GM19351 (cell line): Measurements from ENCODE around the gene LGR4.
"Not testable (repeated sequence)": the region's sequence is repeated elsewhere in the genome, so short reads cannot be mapped to it uniquely, and the experiment has no call there.

Source experiments
- ATAC-seq: cut with Tn5 transposase; IDR thresholded peaks from one replicate; pipeline ENCODE4 v1.9.1; 2021; ENCODE audit warnings: mild to moderate bottlenecking, moderate library complexity; ENCODE audit not compliant: unreplicated experiment

The LGR4 gene

GRCh38 chr11:27459191-27459590 is 13.4 kb downstream of the LGR4 start:
- ATAC-seq: no peak

DNA sequence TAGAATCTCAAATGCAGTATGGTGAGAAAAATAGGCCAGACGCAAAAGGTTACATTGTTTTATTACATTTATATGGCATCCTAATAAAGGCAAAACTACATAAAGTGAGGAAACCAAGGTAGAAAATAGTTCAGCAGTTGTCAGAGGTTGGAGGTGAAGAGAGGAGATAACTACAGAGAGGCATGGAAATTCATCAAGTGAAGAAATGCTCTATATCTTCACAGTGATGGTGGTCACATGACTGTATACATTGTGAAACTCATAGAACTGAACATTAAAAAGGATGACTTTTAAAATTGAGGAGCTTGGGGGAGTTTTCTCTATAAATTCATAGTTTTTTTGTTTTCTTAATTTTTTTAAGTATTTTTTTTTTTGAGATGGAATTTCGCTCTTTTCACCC is 14.4 kb downstream of the LGR4 start:
- ATAC-seq: no peak

GRCh38 chr11:27456795-27457329 is 15.7 kb downstream of the LGR4 start:
- ATAC-seq: no peak

DNA sequence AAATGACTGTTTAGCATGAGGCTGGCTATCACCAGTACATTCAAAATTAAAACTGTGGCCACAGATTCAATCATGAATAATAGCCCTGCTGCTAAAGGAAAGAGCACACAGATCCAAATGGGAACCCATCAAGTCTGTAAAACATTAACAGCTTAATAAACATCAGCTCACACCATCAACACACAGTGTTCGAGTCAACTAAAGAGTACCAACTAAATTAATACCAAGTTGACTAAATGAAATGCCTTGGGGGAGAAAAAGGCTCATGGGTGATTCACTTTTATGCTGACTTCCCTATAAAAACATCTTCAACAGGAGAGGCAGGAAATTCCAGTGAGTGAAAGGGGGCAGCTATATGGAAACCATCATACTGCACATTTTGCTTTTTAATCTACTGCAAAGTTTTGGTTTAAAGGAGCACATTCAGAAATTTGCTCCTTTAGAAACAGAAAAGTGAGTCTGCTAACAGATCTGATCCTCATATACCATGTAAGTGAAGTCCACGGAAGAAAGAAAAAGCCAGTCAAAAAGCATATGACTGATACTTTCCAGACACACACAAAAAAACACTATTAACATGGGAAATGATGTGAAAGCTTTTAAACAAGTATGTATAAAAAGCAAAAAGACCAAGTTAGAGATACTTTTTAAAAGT is 16.3 kb downstream of the LGR4 start:
- no peak for ATAC-seq

DNA sequence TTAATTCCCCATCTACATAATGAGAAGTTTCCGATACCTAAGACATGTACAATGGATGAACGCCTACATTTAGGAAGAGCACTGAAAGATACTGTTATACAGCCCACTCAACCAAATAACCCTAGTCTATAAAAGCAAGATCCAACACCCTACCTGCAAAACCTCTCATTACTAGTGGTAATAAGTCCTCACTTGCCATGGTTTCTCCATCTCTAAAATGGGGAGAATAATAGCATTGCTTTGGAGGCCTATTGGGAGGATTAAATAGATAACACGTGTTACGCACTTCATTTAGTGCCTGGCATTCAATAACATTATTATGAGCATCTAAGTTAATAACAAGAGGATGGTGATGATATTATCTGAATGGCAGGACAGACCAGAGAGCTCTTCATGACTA is 16.9 kb downstream of the LGR4 start:
- no peak for ATAC-seq

GRCh38 chr11:27453701-27454100 is 18.9 kb downstream of the LGR4 start:
- ATAC-seq: no peak

- no peak for ATAC-seq
Measured at GRCh38 chr11:27452147-27452546, 20.4 kb downstream of the LGR4 start.

GRCh38 chr11:27451244-27451965 is 21.2 kb downstream of the LGR4 start:
- ATAC-seq: no peak

DNA sequence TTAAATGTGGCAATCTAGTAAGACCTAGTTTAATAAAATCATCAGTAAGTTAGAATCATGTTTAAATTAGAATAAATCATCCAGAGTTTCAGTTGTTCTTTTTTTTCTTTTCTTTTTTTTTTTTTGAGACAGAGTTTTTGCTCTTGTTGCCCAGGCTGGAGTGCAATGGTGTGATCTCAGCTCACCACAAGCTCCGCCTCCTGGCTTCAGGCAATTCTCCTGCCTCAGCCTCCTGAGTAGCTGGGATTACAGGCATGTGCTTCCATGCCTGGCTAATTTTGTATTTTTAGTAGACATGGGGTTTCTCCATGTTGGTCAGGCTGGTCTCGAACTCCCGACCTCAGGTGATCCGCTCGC is 24.4 kb downstream of the LGR4 start:
- ATAC-seq: not testable (repeated sequence)

DNA sequence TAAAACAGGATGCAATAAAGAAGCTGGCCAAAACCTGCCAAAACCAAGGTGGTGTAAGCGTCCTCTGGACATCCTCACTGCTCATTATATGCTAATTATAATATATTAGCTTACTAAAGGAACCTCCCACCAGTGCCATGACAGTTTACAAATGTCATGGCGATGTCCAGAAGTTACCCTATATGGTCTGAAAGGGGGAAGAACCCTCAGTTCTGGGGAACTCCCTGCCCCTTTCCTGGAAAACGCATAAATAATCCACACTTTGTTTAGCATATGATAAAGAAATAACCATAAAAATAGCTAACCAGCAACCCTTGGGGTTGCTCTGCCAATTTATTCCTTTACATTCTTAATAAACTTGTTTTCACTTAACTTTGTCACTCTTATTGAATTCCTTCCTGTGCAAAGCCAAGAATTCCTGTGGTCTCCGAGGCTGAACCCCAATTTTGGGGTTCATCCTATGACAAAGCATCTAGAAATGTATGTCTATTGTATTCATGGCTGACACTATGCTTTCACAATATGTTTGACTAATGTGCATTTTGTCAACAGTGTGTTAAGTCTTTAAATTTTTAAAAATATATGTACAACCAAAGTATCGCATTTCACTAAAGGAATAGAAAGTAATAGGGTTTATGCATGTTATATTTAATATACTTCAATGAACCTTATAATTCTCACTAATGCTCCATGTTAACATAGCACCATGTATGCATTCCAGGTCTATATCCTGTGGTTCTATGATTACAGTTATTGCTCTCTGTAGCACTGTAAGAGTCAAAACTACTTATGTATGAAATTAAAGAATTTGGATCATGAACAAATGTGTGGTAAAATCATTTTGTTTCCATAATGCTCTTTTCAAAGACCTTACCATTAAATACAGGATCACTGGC is 25.1 kb downstream of the LGR4 start:
- no peak for ATAC-seq

DNA sequence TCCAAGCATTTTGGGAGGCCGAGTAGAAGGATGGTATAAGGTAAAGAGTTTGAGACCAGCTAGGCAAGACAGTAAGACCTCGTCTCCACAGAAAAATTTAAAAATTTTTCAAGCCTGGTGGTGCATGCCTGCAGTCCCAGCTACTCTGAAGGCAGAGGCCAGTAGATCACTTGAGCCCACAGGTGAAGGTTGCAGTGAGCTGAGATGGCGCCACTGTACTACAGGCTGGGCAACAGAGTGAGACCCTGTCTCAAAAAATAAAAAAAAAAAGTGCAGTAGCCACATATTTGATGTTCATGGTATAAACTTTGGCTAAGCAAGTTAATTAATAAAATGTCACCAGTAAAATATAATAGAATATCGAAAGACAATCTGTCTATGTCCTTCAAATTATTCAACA is 27.0 kb downstream of the LGR4 start:
- no peak for ATAC-seq

GRCh38 chr11:27444801-27445215 is 27.8 kb downstream of the LGR4 start:
- no peak for ATAC-seq

- no peak for ATAC-seq
Measured at GRCh38 chr11:27443746-27444507, 28.7 kb downstream of the LGR4 start.

- no peak for ATAC-seq
Measured at GRCh38 chr11:27443227-27443626, 29.4 kb downstream of the LGR4 start.

GRCh38 chr11:27440090-27440489 is 32.5 kb downstream of the LGR4 start:
- ATAC-seq: no peak

GRCh38 chr11:27438595-27438981 is 34.0 kb downstream of the LGR4 start:
- ATAC-seq: no peak

GRCh38 chr11:27437829-27438594 is 34.6 kb downstream of the LGR4 start:
- no peak for ATAC-seq

DNA sequence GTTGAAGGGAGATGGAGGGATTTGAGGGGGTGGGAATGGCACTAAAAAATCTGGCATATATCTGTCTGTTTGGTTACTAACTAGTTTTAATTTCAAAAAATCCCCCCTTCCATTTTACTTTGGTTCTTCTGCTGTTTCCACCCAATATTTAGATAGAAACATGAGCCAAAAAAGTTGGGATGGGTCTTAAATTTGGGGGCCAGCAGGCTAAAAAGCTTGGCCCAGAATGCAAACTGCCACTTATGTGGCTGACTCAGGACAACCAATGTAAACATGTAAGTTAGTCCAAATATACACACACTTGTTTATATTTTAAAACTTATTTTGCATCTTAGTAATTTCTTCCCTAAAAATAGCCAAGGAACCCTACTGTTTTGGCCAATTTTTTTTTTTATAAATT is 35.7 kb downstream of the LGR4 start:
- no peak for ATAC-seq

DNA sequence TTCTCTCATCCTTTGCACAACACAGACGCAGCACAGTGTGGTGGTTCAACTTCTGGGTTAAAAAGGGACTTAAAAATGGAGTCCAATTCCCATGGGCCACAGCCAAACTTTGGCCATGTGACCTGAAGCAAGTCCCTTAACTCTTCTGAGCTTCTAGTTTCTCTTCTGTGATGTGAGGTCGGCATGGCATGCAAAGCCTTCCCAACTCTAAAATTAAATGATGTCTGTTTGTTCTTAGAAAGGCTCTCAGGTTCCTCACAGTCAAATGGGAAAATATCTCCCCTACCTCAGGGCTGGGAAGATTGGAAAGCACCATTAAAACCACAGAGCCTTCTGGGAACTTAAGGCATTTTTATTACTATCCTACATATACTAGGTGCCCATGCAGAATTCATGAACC is 38.8 kb downstream of the LGR4 start:
- no peak for ATAC-seq

GRCh38 chr11:27431808-27432207 is 40.8 kb downstream of the LGR4 start:
- no peak for ATAC-seq
